Measurements from ENCODE around the gene PRKACA.
A peak's percentile ranks its signal among the peaks of the same experiment; 100 is the strongest.

The PRKACA gene

GRCh38 chr19:14103310-14103709 is 14.3 kb downstream of the PRKACA start:
- Histone ChIP-seq H3K79me2 (ENCODE audit: control insufficient read depth, insufficient read depth, low read length, unreplicated experiment) (no peaks in the 10 kb centered on the region), H3K4me3 (ENCODE audit: low read depth, low read length) (no peak overlapping the region), H3K27me3 (ENCODE audit: insufficient read depth, low read length) (no peaks in the 10 kb centered on the region), H3K36me3 (ENCODE audit: insufficient read depth, low read length) (no peaks in the 10 kb centered on the region), H3K27ac (ENCODE audit: low read depth, low read length) (no peak overlapping the region), H3K4me1 (ENCODE audit: control insufficient read depth, insufficient read depth, low read length, unreplicated experiment) (peaks cover 5% of the 10 kb centered on the region), H2AFZ (ENCODE audit: low read length, unreplicated experiment) (no peak overlapping the region)

GRCh38 chr19:14102756-14103155 is 14.8 kb downstream of the PRKACA start:
- no peaks in the 10 kb centered on the region for H3K27me3 ChIP-seq (ENCODE audit: insufficient read depth, low read length)
- H3K36me3 ChIP-seq (ENCODE audit: insufficient read depth, low read length), result no peaks in the 10 kb centered on the region
- no peak overlapping the region for H3K4me3 ChIP-seq (ENCODE audit: low read depth, low read length)
- no peaks in the 10 kb centered on the region for H3K79me2 ChIP-seq (ENCODE audit: control insufficient read depth, insufficient read depth, low read length, unreplicated experiment)
- H3K27ac ChIP-seq (ENCODE audit: low read depth, low read length), result peak overlapping the region; percentile 19; the same call in 1 of the 2 replicates
- no peak overlapping the region for H2AFZ ChIP-seq (ENCODE audit: low read length, unreplicated experiment)
- H3K4me1 ChIP-seq (ENCODE audit: control insufficient read depth, insufficient read depth, low read length, unreplicated experiment), result peaks cover 5% of the 10 kb centered on the region

DNA sequence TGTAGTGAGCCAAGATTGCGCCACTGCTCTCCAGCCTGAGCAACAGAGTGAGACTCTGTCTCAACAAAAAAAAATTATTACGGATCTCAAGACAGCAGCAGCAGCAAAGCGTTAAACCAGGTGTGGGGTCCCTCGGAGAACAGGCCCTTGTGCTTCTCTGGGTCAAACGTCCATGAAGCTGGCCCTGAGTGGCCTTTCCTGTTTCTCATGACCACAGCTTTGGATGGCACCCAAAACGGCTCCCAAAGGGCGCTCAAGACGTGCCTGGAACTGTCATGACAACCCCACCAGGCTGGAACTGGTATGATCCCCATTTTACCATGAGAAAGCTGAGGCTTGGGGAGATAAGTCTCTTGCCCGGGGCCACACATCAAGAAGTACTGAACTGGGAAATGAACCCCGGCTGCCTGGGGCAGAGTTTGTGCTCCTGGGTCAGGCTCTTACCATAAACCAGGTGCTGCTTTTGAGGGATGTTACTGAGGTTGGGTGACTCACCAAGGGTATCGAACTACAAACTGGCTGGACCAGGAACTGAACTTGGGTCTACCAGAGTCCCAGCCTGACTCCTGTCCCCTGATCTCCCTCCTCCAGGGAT is 15.4 kb downstream of the PRKACA start:
- Histone ChIP-seq H3K79me2 (ENCODE audit: control insufficient read depth, insufficient read depth, low read length, unreplicated experiment) (no peaks in the 10 kb centered on the region), H3K36me3 (ENCODE audit: insufficient read depth, low read length) (no peaks in the 10 kb centered on the region), H3K27me3 (ENCODE audit: insufficient read depth, low read length) (no peaks in the 10 kb centered on the region), H3K4me1 (ENCODE audit: control insufficient read depth, insufficient read depth, low read length, unreplicated experiment) (peaks cover 5% of the 10 kb centered on the region), H3K4me3 (ENCODE audit: low read depth, low read length) (no peak overlapping the region), H2AFZ (ENCODE audit: low read length, unreplicated experiment) (no peak overlapping the region), H3K27ac (ENCODE audit: low read depth, low read length) (peak overlapping the region; percentile 19; the same call in 1 of the 2 replicates)

DNA sequence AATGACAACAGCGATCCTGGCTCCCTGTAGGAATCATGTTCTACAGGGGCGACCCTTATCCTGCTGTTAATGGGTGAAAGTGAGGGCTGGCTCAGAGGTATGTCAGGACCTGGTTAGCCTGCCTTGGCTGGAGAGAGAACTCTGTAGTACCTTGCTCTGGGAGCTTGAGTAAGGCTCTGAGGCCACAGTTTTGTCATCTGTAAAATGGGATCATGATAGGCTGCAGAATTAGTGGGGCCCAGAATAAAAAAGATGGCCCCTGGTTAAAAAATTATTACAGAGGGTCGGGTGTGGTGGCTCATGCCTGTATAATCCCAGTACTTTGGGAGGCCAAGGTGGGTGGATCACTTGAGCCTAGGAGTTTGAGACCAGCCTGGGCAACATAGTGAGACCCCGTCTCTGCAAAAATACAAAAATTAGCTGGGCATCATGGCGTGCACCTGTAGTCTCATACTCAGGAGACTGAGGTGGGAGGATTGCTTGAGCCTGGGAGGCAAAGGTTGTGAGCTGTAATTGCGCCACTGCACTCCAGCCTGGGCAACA is 16.5 kb downstream of the PRKACA start:
- H3K4me3 ChIP-seq (ENCODE audit: low read depth, low read length), result no peak overlapping the region
- H3K79me2 ChIP-seq (ENCODE audit: control insufficient read depth, insufficient read depth, low read length, unreplicated experiment), result no peaks in the 10 kb centered on the region
- no peaks in the 10 kb centered on the region for H3K27me3 ChIP-seq (ENCODE audit: insufficient read depth, low read length)
- H3K36me3 ChIP-seq (ENCODE audit: insufficient read depth, low read length), result peaks cover 8% of the 10 kb centered on the region; the same call in 1 of the 2 replicates
- no peak overlapping the region for H3K27ac ChIP-seq (ENCODE audit: low read depth, low read length)
- peaks cover 5% of the 10 kb centered on the region for H3K4me1 ChIP-seq (ENCODE audit: control insufficient read depth, insufficient read depth, low read length, unreplicated experiment)
- H2AFZ ChIP-seq (ENCODE audit: low read length, unreplicated experiment), result no peak overlapping the region

- H3K79me2 ChIP-seq (ENCODE audit: control insufficient read depth, insufficient read depth, low read length, unreplicated experiment), result no peaks in the 10 kb centered on the region
- no peaks in the 10 kb centered on the region for H3K27me3 ChIP-seq (ENCODE audit: insufficient read depth, low read length)
- peaks cover 15% of the 10 kb centered on the region; the same call in 1 of the 2 replicates for H3K36me3 ChIP-seq (ENCODE audit: insufficient read depth, low read length)
- no peak overlapping the region for H2AFZ ChIP-seq (ENCODE audit: low read length, unreplicated experiment)
- no peak overlapping the region for H3K27ac ChIP-seq (ENCODE audit: low read depth, low read length)
- H3K4me1 ChIP-seq (ENCODE audit: control insufficient read depth, insufficient read depth, low read length, unreplicated experiment), result peaks cover 4% of the 10 kb centered on the region
- no peak overlapping the region for H3K4me3 ChIP-seq (ENCODE audit: low read depth, low read length)
Observed at GRCh38 chr19:14097532-14098151, 19.9 kb downstream of the PRKACA start.

- Histone ChIP-seq H2AFZ (ENCODE audit: low read length, unreplicated experiment) (no peak overlapping the region), H3K27ac (ENCODE audit: low read depth, low read length) (no peak overlapping the region), H3K79me2 (ENCODE audit: control insufficient read depth, insufficient read depth, low read length, unreplicated experiment) (no peaks in the 10 kb centered on the region), H3K27me3 (ENCODE audit: insufficient read depth, low read length) (no peaks in the 10 kb centered on the region), H3K36me3 (ENCODE audit: insufficient read depth, low read length) (peaks cover 15% of the 10 kb centered on the region; the same call in 1 of the 2 replicates), H3K4me3 (ENCODE audit: low read depth, low read length) (no peak overlapping the region), H3K4me1 (ENCODE audit: control insufficient read depth, insufficient read depth, low read length, unreplicated experiment) (no peaks in the 10 kb centered on the region)
Observed at GRCh38 chr19:14096272-14096992, 21.1 kb downstream of the PRKACA start.

DNA sequence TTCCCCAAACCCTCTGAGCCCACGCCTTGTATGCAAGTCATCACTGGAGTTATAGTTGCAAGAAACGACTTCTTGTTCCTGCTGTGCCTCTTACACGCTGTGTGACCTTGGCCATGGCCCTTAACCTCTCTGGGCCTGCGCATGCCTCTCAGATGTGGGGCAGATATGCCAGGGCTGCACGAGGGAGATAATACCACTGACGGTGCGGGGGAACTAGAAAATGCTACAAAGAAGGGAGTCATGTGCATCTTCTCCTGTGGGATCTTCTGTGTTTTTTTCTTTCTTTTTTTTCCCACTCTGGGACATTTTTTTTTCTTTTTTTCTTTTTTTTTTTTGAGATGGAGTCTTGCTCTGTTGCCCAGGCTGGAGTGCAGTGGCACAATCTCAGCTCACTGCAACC is 22.7 kb downstream of the PRKACA start:
- Histone ChIP-seq H3K79me2 (ENCODE audit: control insufficient read depth, insufficient read depth, low read length, unreplicated experiment) (no peaks in the 10 kb centered on the region), H3K36me3 (ENCODE audit: insufficient read depth, low read length) (peaks cover 15% of the 10 kb centered on the region; the same call in 1 of the 2 replicates), H3K27me3 (ENCODE audit: insufficient read depth, low read length) (no peaks in the 10 kb centered on the region), H3K27ac (ENCODE audit: low read depth, low read length) (no peak overlapping the region), H3K4me1 (ENCODE audit: control insufficient read depth, insufficient read depth, low read length, unreplicated experiment) (no peaks in the 10 kb centered on the region), H2AFZ (ENCODE audit: low read length, unreplicated experiment) (no peak overlapping the region), H3K4me3 (ENCODE audit: low read depth, low read length) (no peak overlapping the region)

- H3K4me1 ChIP-seq (ENCODE audit: control insufficient read depth, insufficient read depth, low read length, unreplicated experiment), result no peaks in the 10 kb centered on the region
- H3K27me3 ChIP-seq (ENCODE audit: insufficient read depth, low read length), result no peaks in the 10 kb centered on the region
- H2AFZ ChIP-seq (ENCODE audit: low read length, unreplicated experiment), result no peak overlapping the region
- peaks cover 15% of the 10 kb centered on the region; the same call in 1 of the 2 replicates for H3K36me3 ChIP-seq (ENCODE audit: insufficient read depth, low read length)
- no peaks in the 10 kb centered on the region for H3K79me2 ChIP-seq (ENCODE audit: control insufficient read depth, insufficient read depth, low read length, unreplicated experiment)
- no peak overlapping the region for H3K27ac ChIP-seq (ENCODE audit: low read depth, low read length)
- no peak overlapping the region for H3K4me3 ChIP-seq (ENCODE audit: low read depth, low read length)
Observed at GRCh38 chr19:14093117-14093823, 24.3 kb downstream of the PRKACA start.

- Histone ChIP-seq H3K27me3 (ENCODE audit: insufficient read depth, low read length) (no peaks in the 10 kb centered on the region), H3K27ac (ENCODE audit: low read depth, low read length) (peak overlapping the region; percentile 48), H3K36me3 (ENCODE audit: insufficient read depth, low read length) (peaks cover 14% of the 10 kb centered on the region; the same call in 1 of the 2 replicates), H3K4me3 (ENCODE audit: low read depth, low read length) (peak overlapping the region; percentile 87), H3K4me1 (ENCODE audit: control insufficient read depth, insufficient read depth, low read length, unreplicated experiment) (no peaks in the 10 kb centered on the region), H3K79me2 (ENCODE audit: control insufficient read depth, insufficient read depth, low read length, unreplicated experiment) (no peaks in the 10 kb centered on the region), H2AFZ (ENCODE audit: low read length, unreplicated experiment) (no peak overlapping the region)
Observed at GRCh38 chr19:14091813-14092462, 25.6 kb downstream of the PRKACA start.

Measured in ACC112 (cell line).